ENCODE measurements around the gene RGS11. TPM values are rescaled to one million over a fixed set of nuclear protein-coding genes. Genes with fewer than 3 reads are reported as not detected.

The RGS11 gene
- total RNA-seq, 1 donor: 0.86 TPM

- no peak overlapping the region for H3K4me3 ChIP-seq (ENCODE audit: low read depth, low read length)
- no peak for TF ChIP-seq CTCF (IDR thresholded peaks at IDR 0.05; ENCODE audit: insufficient read depth, low read depth, low read length)
- no peak for DNase-seq (ENCODE audit: low read depth)
Observed at GRCh38 chr16:290015-290680, 14.4 kb upstream of the RGS11 start.

GRCh38 chr16:289395-289997 lies 13.8 kb upstream of the RGS11 start:
- H3K4me3 ChIP-seq (ENCODE audit: low read depth, low read length): no peak overlapping the region
- no peak for TF ChIP-seq CTCF (IDR thresholded peaks at IDR 0.05; ENCODE audit: insufficient read depth, low read depth, low read length)
- no peak for DNase-seq (ENCODE audit: low read depth)

- no peak overlapping the region for H3K4me3 ChIP-seq (ENCODE audit: low read depth, low read length)
- TF ChIP-seq CTCF (IDR thresholded peaks at IDR 0.05; ENCODE audit: insufficient read depth, low read depth, low read length): no peak
- no peak for DNase-seq (ENCODE audit: low read depth)
Observed at GRCh38 chr16:287981-288920, 12.5 kb upstream of the RGS11 start.

- TF ChIP-seq CTCF (IDR thresholded peaks at IDR 0.05; ENCODE audit: insufficient read depth, low read depth, low read length): no peak
- DNase-seq (ENCODE audit: low read depth): no peak
- H3K4me3 ChIP-seq (ENCODE audit: low read depth, low read length): no peak overlapping the region
Observed at GRCh38 chr16:287298-287811, 11.6 kb upstream of the RGS11 start.

- TF ChIP-seq CTCF (IDR thresholded peaks at IDR 0.05; ENCODE audit: insufficient read depth, low read depth, low read length): no peak
- no peak overlapping the region for H3K4me3 ChIP-seq (ENCODE audit: low read depth, low read length)
Observed at GRCh38 chr16:286491-287297, 10.9 kb upstream of the RGS11 start.

More at GRCh38 chr16:286491-287297, 10.9 kb upstream of the RGS11 start:
- no peak for DNase-seq (ENCODE audit: low read depth)

All from fibroblast of villous mesenchyme (primary cell).